Mucosa of stomach (tissue), 1 donor: ENCODE results near the gene MTIF3.

Source experiments
- H3K27me3 ChIP-seq: one replicate; pipeline ENCODE4 v1.7.0; 2013; ENCODE audit warnings: mild to moderate bottlenecking, low read length; ENCODE audit not compliant: control insufficient read depth, insufficient read depth
- H3K36me3 ChIP-seq: one replicate; pipeline ENCODE4 v1.7.0; 2013; ENCODE audit warnings: low read length; ENCODE audit not compliant: control insufficient read depth, insufficient read depth
- H3K4me1 ChIP-seq: one replicate; pipeline ENCODE4 v1.7.0; 2013; ENCODE audit warnings: mild to moderate bottlenecking, low read length; ENCODE audit not compliant: control insufficient read depth, insufficient read depth
- H3K4me3 ChIP-seq: one replicate; pipeline ENCODE4 v1.7.0; 2013; ENCODE audit warnings: low read length
- H3K9ac ChIP-seq: one replicate; pipeline ENCODE4 v1.7.0; 2013; ENCODE audit warnings: mild to moderate bottlenecking, low read length, moderate library complexity
- H3K9me3 ChIP-seq: one replicate; pipeline ENCODE4 v1.7.0; 2013; ENCODE audit warnings: mild to moderate bottlenecking, low read length, moderate library complexity; ENCODE audit not compliant: control insufficient read depth
- donor health status: Pancreatic carcinoma.

The MTIF3 gene

DNA sequence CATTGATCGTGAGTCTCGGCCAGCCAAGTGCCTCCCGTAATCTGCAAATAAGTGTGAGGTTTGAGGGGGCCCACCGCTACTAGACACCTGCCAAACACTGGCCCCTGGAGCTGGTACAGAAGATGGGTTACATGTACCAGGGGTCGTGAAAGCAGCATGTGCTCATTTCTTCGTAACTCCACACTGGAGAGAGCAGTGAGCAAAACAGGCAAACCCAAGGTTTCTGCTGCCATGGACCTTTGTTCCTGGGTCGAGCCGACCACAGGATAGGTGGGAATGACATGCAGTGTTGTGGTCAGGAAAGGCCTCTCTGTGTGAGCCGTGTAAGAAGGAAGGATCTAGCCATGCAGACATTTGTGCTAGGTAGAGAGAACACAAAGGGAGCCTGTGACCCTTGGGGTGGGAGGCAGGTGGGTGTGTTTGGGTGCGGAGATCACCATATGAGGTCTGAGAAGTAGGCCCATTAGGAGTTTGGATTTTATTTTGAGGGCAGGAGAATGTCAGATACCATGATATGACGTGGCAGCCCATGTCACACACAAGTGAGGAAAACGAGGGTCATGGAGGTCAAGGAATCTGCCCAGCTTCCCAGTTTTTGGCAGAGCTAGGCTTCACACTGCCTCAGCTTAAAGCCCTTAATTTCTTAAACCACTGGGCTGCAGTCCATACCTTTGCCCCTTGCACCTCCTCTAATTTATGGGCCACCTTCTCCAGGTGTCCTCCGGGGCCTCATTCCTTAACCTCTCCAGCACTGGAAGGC lies 25.0 kb downstream of the MTIF3 start:
- peak overlapping the region; percentile 34 for H3K4me3 ChIP-seq
- no peaks in the 10 kb centered on the region for H3K27me3 ChIP-seq

DNA sequence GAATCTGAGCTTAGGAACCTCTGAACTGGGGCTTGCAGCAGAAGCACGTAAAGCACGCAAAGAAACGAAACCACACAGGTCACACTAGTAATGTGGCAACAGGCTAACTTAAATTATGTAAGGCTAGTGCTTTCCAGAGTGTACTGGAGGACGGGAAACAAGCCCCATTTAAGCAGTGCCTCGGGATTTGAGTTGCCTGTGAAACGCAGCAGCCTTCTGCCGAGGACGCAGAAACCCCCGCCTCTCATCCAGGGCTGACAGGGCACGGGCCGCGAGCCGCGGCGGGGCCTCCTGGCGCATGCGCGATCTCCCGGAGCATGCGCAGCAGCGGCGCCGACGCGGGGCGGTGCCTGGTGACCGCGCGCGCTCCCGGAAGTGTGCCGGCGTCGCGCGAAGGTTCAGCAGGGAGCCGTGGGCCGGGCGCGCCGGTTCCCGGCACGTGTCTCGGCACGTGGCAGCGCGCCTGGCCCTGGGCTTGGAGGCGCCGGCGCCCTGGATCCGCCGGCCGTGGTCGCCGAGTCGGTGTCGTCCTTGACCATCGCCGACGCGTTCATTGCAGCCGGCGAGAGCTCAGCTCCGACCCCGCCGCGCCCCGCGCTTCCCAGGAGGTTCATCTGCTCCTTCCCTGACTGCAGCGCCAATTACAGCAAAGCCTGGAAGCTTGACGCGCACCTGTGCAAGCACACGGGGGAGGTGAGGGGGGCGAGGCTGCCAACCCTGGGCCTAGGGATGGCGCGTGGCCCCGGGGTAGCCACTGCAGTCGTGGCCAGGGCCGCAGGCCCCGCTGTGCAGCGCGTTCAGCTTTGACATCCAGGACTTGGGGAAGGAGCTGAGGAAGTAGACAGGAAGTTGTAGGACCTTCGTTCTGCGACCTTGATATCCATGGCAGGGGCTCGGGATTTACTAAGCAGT lies 25.9 kb downstream of the MTIF3 start, which contains the start of gene GTF3A:
GTF3A (plus strand) TSS at position 374 of the 912 bp plus-strand sequence.
- Histone ChIP-seq H3K9me3 (no peaks in the 10 kb centered on the region), H3K36me3 (no peaks in the 10 kb centered on the region), H3K9ac (peak within 1 kb of the TSS; percentile 87), H3K4me1 (peaks cover 38% of the 10 kb centered on the region), H3K27me3 (no peaks in the 10 kb centered on the region), H3K4me3 (peak within 1 kb of the TSS; percentile 46)

More for the DNA sequence above, 25.0 kb downstream of the MTIF3 start:
- peaks cover 38% of the 10 kb centered on the region for H3K4me1 ChIP-seq
- H3K36me3 ChIP-seq: no peaks in the 10 kb centered on the region
- H3K9me3 ChIP-seq: no peaks in the 10 kb centered on the region
- peak overlapping the region; percentile 56 for H3K9ac ChIP-seq

- H3K4me3 ChIP-seq: no peak overlapping the region
- H3K4me1 ChIP-seq: peaks cover 38% of the 10 kb centered on the region
- H3K9ac ChIP-seq: no peak overlapping the region
- H3K27me3 ChIP-seq: no peaks in the 10 kb centered on the region
- no peaks in the 10 kb centered on the region for H3K36me3 ChIP-seq
- H3K9me3 ChIP-seq: no peaks in the 10 kb centered on the region
Measured at GRCh38 chr13:27423333-27423732, 27.0 kb downstream of the MTIF3 start.

GRCh38 chr13:27421101-27421871 lies 29.1 kb downstream of the MTIF3 start:
- no peak overlapping the region for H3K9ac ChIP-seq
- H3K9me3 ChIP-seq: no peaks in the 10 kb centered on the region
- no peaks in the 10 kb centered on the region for H3K27me3 ChIP-seq
- no peak overlapping the region for H3K4me3 ChIP-seq
- peaks cover 24% of the 10 kb centered on the region for H3K4me1 ChIP-seq
- no peaks in the 10 kb centered on the region for H3K36me3 ChIP-seq

GRCh38 chr13:27419328-27419727 lies 31.0 kb downstream of the MTIF3 start:
- no peaks in the 10 kb centered on the region for H3K9me3 ChIP-seq
- H3K27me3 ChIP-seq: no peaks in the 10 kb centered on the region
- no peak overlapping the region for H3K4me3 ChIP-seq
- peaks cover 7% of the 10 kb centered on the region for H3K4me1 ChIP-seq
- no peaks in the 10 kb centered on the region for H3K36me3 ChIP-seq
- no peak overlapping the region for H3K9ac ChIP-seq

DNA sequence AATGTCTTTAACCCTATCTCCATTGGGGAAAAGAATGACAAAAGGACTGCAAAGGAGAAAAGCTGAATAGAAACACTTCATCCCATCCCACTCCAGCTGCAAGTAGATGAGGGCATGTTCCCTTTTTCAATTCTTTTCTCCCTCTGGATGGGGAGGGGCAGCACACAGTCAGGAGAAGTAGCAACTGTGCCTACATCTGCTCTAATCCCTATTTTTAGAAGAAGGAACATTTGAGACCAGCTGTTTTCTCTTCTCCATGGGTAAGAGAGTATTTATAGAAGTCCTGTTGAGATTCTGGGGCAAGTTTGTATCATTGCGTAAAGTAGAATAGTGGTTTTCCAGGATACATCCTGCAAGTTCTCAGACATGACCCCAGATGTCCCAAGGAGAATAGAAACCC lies 35.2 kb downstream of the MTIF3 start:
- Histone ChIP-seq H3K4me1 (no peaks in the 10 kb centered on the region), H3K27me3 (no peaks in the 10 kb centered on the region), H3K36me3 (no peaks in the 10 kb centered on the region), H3K9ac (no peak overlapping the region), H3K4me3 (no peak overlapping the region), H3K9me3 (no peaks in the 10 kb centered on the region)

DNA sequence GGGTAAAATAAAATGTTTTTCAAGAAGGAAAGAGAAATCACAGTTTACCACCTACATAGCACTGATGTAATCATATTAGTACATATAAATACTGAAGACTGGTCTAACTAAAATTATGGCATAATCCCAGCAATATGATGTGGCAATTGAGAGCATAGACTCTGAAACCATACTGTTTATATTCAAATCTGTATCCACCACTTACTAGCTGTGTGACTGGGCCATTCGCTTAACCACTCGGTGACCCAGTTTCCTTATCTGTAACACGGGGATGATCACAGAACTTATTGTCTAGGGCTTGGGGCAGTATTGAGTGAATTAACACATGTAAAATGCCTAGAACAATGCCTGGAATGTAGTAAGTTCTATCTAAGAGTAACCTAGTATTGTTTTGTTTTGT lies 39.0 kb downstream of the MTIF3 start:
- H3K4me1 ChIP-seq: peaks cover 3% of the 10 kb centered on the region
- no peak overlapping the region for H3K9ac ChIP-seq
- no peaks in the 10 kb centered on the region for H3K36me3 ChIP-seq
- H3K9me3 ChIP-seq: no peaks in the 10 kb centered on the region
- no peak overlapping the region for H3K4me3 ChIP-seq
- H3K27me3 ChIP-seq: no peaks in the 10 kb centered on the region

DNA sequence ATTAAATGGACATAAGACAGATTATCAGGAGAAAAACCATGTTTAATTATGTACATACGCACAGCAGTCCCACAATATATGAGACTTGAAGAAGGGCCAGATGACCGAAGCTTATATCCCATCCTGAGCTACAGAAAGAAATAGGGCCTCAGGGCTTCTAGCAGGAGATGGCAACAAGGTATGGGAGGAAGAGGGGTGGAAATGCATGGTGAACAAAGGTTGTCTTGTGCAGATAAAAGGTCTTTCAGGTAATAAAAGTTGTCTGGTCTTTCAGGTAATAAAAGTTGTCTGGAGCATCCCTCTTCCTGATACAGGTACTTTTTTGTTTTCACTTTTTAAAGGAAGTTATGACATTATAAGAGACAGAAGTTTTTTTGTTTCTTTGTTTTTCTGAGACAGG lies 41.4 kb downstream of the MTIF3 start:
- H3K4me3 ChIP-seq: no peak overlapping the region
- H3K9me3 ChIP-seq: no peaks in the 10 kb centered on the region
- H3K9ac ChIP-seq: no peak overlapping the region
- H3K27me3 ChIP-seq: no peaks in the 10 kb centered on the region
- H3K36me3 ChIP-seq: no peaks in the 10 kb centered on the region
- peaks cover 25% of the 10 kb centered on the region for H3K4me1 ChIP-seq

- Histone ChIP-seq H3K27me3 (no peaks in the 10 kb centered on the region), H3K36me3 (no peaks in the 10 kb centered on the region), H3K9ac (no peak overlapping the region), H3K9me3 (no peaks in the 10 kb centered on the region), H3K4me1 (peaks cover 34% of the 10 kb centered on the region), H3K4me3 (no peak overlapping the region)
Measured at GRCh38 chr13:27408074-27408473, 42.3 kb downstream of the MTIF3 start.

DNA sequence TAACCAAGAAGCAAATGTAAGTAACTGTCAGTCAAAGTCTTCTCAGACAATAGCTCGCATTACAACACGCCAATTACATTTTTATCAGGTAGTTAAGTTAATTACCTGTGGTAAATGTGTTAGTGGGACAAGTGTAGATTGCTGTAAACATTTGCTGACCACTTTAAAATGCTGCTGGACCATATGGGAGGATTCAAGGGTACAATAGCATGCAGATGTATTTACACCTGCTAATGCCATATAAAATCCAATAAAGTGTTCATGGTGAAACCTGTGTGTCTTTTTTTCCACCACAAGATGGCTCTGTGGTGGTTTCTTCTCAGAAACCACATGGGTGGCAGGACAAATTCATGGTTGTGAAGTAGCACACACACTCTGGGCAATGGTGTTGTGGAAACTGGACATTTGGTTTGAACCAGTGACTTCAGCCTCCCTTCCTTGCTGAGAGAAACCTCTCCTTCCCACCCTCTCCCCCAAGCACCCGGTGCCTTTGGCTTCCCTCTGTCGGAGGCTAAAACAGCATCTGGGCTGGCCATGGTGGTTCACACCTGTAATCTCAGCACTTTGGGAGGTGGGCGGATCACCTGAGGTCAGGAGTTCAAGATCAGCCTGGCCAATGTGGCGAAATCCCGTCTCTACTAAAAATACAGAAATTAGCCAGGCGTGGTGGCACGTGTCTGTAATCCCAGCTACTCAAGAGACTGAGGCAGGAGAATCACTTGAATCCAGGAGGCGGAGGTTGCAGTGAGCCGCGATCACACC lies 44.0 kb downstream of the MTIF3 start:
- Histone ChIP-seq H3K4me3 (no peak overlapping the region), H3K27me3 (no peaks in the 10 kb centered on the region), H3K9ac (no peak overlapping the region), H3K4me1 (peaks cover 39% of the 10 kb centered on the region), H3K9me3 (no peaks in the 10 kb centered on the region), H3K36me3 (no peaks in the 10 kb centered on the region)

GRCh38 chr13:27405546-27406134 lies 44.7 kb downstream of the MTIF3 start:
- Histone ChIP-seq H3K4me1 (peaks cover 39% of the 10 kb centered on the region), H3K36me3 (no peaks in the 10 kb centered on the region), H3K9me3 (no peaks in the 10 kb centered on the region), H3K27me3 (no peaks in the 10 kb centered on the region), H3K9ac (no peak overlapping the region), H3K4me3 (no peak overlapping the region)
